Activated T-cell treated with anti-CD3 and anti-CD28 coated beads, Interleukin-2, amount 50 U/mL, for 48 hours (primary cell): Measurements from ENCODE around the gene GALNT18.
"Not testable (repeated sequence)": the region's sequence is repeated elsewhere in the genome, so short reads cannot be mapped to it uniquely, and the experiment has no call there.

Experiments used
- DNase-seq, 2 experiments: peaks; one replicate each; pipeline ENCODE4 v3.0.0-alpha.2; 2020

The GALNT18 gene

DNA sequence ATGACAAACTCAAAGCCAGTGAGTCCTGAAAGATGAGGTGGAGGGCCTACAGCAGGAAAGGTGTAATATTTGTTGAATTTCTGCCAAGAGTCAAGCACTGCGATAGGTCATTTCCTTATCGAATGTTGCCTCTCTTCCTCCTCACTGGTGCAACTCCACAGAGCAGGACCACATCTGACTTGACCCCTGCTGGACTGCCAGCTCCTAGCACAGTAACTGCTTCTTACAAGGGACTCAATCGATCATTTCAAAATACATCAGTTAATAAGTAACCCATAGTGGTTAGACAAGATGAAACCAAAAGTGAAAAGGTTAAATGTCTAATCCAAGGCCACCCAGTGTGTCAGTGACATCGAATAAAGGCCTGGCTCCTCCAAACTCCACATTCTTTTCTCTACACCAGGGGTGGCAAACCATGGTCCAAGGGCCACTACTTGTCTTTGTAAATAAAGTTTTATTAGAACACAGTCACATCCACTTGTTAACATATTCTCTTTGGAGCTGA lies 170.3 kb downstream of the GALNT18 start:
- no peak for DNase-seq

DNA sequence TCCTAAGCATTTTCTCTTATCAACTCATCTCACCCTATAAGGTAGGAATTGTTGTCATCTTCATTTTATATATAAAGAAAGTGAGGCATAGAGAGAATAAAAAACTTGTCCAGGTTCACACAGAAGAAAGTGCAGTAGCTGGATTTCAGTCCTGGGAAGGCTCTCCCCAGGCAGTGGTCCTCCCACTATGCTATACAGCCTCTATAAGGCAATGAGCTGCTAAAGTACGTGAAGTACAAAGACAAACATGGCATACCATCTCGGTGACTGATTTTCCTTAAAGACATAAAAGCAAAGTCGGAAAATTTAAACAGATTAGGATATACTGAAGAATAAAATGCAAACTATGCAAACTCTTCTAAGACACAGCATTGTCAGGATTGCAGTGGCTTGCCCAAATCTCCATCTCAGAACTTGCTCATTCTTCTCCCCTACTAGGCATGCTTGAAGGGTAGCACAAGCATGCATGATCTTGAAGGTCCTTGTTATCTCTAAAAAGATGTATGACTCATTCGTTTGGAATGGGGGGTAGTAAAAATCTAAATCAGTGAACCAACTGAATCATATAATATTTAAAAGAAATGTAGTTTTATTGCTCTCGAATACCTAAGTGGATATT lies 171.0 kb downstream of the GALNT18 start:
- DNase-seq: no peak

DNA sequence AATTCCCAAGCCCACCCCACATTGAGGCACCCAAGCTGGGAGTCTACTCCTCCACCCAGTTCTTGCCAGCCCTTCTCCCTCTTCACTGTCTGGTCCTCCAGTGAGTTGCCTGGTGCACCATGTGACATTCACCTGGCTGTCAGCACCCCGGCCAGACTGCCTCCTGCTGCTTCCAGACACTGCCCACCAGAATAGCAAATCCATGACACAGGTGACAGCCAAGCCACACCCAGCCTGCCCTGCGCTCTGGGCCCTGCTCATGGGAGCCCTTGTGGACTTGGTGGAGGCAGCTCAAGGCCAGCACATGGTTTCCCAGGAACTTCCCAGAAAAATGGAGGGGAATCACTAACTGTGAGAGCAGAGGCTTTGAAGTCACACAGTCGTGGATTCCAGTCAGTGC lies 172.5 kb downstream of the GALNT18 start:
- DNase-seq: no peak

DNA sequence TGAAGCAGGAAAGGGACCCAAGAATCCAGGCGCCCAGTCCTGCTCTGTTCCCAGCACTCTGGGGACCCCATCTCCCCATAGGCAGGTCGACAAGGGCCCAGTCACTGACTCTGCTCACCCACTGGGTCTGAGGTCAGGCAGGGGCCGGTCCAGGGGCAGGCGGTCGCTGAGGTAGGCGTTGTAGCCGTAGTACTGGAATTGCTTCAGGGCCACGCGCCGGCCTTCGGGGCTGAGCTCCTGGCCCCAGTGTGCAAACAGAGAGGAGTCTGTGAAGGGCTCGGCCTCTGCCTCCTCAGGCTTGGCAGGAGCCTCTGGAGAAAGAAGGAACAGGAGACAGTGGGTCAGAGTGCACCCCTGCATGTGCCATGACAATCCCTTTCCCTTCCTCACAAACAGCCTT lies 173.2 kb downstream of the GALNT18 start:
- DNase-seq: no peak

DNA sequence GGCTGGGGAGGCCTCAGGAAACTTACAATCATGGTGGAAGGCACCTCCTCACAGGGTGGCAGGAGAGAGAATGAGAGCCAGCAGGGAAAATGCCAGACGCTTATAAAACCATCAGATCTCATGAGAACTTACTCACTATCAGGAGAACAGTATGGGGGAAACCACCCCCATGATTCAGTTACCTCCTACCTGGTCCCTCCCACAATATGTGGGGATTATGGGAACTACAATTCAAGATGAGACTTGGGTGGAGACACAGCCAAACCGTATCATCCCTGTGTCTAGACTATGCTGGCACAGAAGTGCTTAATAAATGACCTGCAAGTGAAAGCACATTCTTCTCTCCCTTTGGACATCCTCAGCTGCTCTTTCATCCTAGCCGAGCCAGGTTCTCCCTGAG lies 174.2 kb downstream of the GALNT18 start:
- DNase-seq: not testable (repeated sequence)

DNA sequence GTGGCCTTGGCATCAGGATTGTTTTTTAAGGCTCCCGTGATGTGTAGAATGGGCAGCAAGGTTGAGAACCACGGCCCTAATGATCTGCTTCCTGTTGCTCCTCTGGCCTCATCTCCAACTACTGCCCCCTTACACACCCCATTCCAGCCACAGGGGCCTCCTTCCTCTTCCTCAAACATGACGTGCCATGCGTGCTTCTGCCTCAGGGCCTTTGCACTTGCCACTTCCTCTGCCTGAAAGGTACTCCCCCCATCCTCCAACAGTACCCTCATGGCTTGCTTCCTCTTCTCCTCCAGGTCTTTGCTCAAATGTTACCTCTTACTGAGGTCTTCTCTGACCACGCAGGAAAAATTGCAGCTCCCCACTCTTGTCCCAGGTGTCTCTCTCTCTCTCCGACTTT lies 174.8 kb downstream of the GALNT18 start:
- DNase-seq: no peak

DNA sequence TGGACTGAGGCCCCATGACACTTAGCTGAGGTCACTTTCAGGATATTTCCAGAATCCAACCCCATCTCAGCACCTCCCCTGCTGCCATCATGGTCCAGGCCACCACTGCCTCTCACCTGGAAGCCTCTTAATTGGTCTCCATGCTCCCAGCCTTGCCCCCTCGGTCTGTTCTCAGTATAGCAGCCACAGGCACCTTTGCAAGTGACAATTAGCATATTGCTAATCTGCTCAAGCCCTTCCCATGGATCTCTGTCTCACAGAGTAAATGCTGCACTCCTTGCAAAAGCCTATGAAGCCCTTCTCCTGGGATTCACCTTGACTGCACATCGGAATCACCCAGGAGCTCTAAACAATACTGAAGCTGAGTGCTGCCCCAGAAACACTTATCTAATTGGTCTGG lies 175.2 kb downstream of the GALNT18 start:
- no peak for DNase-seq

DNA sequence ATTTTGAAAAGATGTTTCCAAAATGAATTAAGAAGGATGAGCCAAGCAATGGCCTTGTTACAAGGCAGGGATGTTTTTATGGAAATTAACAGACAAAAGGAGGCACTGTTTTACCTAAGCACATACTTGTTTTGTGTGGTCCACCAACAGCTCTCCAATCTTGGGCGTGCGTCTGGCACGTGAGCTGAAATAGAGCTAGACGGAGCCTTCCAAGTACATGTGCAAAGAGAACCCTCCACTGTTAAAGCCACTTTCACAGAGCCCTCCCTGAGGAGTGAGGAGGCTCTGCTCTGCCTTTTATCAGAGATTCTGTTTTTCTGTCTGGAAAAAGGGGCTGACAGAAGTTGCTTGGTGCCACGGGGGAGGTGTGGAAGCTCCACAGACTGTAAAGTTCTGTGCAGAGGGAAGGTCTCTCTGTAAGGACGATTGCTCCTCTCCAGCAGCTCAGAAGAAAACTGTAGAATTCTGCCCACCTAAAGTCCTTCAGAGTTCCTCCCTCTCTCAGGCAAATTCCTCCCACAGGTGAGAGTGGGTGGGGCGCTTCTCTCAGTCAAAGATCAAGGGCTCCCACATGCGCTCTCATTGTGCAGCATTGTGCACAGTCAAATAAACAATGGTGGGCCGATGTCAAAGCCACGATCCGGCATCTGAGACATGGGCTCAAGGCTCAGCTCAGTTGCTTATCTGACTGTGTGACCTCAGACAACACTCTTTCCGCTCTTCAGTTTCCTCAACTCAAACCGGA lies 176.2 kb downstream of the GALNT18 start:
- DNase-seq: no peak

DNA sequence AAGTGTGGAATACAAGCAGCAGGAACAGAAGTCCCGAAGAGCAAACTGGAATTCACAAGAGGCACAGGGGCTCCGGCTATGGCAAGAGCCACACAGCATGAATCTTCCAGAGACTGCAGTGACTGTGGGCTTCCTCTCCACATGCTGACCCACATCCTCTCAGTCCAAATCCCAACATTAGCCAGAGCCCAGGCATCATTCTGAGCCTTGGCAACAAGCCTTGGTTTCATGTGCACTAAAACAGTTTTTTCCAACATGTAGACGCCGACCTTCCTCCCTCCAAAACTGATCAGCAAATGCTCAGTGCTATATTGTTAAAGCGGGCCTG lies 177.0 kb downstream of the GALNT18 start:
- no peak for DNase-seq

DNA sequence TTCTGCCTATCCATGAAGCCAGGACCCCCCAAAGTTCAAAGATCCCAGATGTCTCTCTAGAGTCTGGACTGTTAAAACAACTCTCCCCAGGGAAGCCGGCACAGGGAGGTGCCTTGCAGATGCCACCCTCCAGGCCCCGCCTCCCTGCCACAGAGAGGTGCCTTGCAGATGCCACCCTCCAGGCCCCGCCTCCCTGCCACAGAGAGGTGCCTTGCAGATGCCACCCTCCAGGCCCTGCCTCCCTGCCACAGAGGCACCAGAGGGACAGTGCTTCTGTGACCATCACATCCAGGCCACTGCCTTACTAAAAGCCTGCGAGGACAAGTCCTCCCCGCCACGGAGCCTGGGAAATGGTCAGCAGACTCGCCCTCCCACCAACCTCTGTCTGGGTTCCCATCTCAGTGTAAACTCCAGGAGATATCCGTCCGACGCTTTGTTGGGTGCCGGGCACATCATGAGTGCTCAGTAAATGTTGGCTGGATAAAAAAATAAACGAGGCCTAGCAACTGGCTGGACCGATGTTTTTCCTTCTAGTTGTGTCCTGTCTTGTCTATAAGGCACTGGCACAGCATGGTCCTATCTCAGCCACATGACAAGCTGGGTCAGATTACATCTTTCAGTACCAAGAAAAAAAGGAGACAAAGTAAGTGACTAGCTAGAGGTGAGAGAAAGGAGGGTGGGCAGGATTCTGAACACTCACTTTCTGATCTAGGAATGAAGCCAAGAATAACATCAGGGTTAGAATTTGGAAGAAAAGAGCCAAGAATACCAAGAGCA lies 177.6 kb downstream of the GALNT18 start:
- no peak for DNase-seq

DNA sequence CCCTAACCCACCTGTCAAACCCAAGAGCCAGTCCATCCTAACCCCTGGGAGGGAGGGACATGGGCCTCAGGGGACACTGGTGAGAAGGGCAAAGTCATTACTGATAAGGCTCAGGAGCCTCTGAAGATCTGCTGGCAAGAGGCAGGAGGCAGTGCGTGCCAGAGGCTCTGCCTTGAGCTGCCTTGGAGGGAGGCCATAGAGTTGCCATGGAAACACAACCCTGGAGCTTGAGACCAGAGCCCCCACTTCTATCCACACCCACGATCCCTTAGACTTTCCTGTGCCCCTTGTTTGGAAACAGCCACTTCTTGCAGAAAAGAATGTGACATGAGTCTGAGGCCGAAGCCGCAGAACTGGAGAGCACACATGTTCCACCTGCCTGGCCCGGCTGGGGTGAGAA lies 179.0 kb downstream of the GALNT18 start:
- DNase-seq: no peak

DNA sequence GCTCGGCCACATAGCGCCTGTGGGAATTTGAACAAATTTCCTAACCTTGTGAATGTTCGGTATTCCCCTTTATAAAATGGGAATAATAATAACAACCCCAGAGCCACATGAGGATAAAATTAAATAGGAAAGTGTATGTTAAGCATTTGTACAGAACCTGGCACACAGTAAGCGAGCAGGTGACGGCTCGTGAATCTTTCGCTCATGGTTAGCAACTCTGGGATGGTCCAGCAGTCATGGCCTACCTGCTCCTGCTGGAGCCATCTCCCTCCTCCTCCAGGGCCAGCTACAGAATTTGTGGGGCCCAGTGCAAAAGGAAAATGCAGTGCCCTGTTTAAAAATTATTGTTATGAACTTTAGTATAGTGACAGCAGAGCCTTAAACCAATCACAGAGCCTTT lies 180.3 kb downstream of the GALNT18 start:
- no peak for DNase-seq

DNA sequence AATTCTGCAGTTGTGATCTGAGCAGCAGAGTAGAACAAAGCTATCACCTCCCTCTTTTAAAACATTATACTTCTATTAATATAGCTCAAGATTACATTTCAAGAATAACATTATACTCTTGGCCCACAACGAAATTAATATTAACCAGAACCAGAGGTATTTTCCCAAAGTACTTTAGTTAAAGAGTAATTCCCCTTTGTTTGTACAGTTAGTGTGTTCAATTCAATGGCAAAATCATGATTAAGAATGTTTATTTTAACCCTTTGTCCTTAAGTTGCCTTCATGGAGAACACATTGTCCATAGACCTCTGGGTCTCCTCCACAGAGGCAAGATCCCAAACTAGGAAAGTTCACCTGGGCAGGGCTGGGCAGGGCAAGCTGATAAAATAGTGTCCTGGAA lies 180.7 kb downstream of the GALNT18 start:
- no peak for DNase-seq

DNA sequence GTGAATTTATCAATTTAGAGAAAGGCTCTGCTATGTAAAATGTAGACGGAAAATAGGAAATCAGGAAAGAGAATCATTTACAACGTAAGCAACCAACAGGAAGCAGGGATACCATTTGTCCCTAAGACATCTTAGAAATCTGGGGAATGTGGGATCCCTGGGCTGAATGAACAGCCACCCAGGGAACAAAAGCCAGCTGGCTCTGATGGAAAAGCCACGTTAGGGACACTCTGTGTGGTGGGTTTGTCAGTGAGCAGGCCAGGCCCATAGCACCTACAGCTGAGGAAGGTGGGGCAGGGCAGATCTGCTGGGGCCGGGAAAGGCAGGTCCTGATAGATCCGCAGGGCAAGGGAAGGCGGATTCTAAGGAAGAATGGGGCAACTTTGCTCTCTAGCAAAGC lies 181.7 kb downstream of the GALNT18 start:
- DNase-seq: no peak

DNA sequence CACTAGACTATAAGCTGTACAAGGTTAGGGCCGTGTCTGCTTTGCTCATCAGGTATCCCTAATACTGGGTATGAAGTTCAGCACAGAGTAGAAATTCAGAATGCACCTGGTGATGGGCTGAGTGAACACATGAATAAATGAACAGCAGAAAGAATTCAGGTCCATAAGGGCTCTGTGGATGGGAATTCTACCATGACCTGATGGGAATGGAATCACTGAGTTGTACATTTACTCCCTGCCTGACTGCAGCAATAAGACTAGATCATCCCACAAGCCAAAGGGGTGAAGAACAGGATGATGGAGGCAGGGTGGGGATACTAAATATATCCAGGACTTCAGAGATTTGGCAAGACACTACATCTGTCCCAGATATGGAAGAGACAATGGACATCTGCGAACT lies 182.2 kb downstream of the GALNT18 start:
- no peak for DNase-seq

DNA sequence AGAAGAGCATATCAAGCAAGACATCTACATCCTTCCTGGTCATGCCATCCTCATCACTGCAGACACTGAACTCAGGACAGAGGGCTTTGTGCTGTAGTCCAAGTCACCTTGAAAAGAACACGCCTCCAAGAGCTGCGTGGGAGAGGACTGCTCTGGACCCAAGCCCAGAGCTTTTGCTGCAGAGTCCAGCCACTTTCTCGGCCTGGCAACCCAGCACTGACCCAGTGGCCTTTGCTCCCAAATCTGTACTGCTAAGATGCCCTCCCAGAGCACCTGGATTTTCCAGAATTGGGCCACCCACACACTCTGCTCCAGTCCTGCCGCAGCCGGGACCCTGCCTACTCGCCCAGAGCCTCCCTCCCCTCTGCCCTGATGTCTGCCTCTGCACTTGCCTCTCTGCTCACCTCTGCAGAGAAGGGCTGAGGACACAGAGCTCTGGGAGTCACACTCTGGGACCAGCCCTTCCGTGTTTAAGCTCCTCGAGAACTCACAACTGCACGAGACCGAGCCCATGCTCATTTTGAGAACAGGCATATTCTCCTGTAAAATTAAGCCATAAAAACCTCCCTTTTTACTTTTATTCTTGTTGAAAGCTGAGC lies 185.0 kb downstream of the GALNT18 start:
- no peak for DNase-seq

DNA sequence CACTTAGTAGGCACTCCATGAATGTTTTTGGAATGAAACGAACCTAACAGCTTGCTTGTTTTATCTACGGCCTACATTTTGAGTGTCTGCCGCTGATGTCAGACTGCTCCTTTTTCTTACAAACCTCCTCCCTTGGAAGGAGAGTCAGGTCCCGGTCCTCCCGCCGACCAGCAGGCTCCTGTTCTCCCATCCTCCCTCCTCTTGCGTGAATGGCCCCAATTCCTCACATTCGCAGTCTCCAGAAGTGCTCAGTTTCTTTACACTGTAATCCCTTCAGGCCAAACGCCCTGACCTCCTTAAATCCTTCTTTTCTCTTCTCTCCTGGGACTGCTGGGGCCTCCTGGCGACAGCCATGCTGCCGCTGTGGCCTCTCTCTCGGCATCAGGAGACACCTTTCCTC lies 186.2 kb downstream of the GALNT18 start:
- no peak for DNase-seq

DNA sequence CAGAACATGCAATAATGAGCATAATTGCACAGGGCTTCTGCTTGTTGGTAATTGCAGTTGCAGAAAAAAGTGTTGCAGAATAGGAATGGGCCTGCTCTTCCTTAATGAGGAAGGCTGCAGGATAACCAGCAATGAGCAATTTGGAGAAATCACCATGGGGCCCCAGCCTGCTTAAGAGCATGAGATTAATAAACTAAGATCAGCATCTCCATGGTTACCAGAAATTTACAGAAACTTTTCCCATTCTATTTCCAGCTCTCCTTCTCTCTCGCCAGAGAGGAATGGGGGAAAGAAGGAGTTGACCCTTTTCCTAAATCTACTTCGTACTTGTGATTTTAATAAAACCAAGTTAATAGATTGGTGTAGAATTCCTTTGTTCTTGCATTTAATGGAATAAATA lies 187.8 kb downstream of the GALNT18 start:
- no peak for DNase-seq

DNA sequence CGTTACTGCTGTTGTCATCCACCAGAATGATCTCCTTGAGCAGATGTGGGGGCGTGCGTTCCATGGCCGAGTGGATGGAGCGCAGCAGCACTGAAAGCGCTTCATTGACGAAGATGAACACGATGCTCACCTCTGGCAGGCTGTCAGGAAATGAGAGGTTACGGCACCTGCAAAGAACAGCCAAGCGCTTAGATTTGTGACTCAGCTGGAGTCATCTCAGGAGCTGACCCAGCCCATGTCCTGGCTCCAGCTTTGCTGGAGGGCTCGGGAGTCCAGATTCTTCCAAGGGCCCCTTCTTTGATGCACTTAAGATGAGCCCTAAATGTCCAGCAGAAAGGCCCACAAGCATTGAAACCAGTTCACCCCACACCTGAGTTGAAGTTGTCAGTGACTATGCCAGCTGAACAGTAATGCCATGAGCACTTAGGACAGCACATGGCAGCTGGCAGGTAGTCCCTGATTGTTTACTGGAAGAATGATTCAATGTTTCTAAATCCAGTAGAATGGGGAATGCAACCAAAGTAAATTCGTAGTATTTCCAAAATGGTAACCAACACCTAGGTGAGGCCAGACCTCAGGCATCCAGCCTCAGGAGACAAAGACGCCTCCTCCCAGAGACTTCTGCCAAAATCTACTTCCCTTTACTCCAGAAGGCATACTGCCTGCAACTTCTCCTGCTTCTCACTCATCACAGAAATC lies 189.0 kb downstream of the GALNT18 start:
- no peak for DNase-seq

DNA sequence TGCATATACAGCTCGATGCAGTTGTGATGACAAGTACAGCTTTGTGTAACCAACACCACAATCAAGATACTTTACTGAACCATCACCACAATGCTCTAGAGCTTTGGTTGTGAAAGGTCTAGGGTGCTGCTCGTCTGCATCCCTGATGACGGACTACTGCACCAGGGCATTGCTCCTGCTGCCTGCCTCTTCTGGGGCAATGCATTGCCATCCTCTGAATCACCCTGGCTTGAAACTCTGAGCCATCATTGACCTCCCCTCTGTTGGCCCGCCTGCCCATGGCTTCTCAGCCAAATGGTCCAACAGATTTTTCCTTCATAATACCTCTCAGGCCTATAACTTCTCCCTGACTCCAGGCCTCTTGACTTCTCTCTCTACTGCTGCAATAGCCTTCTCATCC lies 191.4 kb downstream of the GALNT18 start:
- no peak for DNase-seq

DNA sequence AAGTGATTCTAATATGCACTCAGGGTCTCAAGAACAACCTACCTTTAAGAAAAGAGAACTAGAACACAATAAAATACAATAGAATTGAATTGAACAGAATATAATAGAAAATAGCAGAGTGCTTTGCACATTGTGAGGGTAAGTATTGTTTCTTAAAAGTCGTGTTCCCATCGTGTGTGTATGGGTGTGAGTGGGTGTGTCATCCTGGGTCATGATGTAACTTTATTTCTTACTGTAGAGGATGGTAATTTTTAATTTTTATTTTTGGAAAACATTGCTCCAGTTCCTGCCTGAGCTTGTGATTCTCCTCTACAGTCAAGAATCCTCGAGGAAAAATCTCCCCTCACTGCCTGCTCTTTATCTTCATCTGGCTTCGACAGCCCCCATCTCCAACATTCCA lies 193.1 kb downstream of the GALNT18 start:
- DNase-seq: no peak

DNA sequence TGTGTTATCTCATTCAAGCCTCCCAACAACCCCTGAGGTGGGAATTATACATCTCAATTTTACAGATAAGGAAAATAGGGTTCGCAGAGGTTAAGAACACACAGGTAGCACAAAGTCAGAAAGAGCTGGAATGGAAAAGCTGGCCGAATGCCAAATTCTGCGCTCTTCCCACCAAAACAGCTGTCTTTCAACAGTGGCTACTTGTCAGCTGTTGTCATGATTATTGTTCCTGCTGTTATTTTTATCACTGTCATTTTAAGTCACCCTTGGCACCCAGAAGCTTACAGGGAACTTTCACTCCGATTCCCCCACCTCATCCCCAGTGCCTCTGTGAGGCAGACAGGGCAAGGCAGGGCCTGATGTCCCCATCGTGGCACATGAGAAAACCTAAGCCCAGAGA lies 194.3 kb downstream of the GALNT18 start:
- no peak for DNase-seq

DNA sequence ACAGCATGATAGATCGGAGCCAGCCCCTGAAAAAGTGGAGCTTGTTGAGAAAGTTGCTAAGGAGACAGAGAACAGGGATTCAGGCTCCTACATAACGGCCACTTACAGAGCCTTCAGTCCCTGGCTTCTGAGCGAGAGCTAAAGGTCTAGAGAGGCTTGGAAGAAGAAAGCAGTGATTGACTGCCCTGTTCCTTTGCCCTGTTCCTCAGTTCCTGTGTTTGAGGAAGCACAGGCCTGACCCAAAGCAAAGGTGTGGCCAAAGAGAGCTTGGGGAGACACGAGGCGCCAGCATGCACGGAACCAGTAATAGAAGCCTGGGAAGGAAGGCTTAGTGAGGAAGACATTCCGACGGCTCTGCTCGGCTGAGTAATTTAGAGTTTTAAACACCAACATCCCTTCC lies 194.7 kb downstream of the GALNT18 start:
- DNase-seq: no peak
